RWPE2 (cell line): ENCODE measurements around the gene ING2.

Source experiments
- ATAC-seq: fragments of 200-7000 bp; cut with Tn5 transposase; 3 replicates; pipeline ENCODE4 v1.9.1; 2021; ENCODE audit warnings: low read depth
- DNase-seq: peaks from one replicate; pipeline ENCODE4 v3.0.0-alpha.2; 2020; ENCODE audit warnings: low spot score
- H3K27ac ChIP-seq: fragments of 450-650 bp; 2 replicates; pipeline ENCODE4 v1.5.1; 2017; ENCODE audit warnings: mild to moderate bottlenecking; ENCODE audit not compliant: poor library complexity, severe bottlenecking
- H3K27me3 ChIP-seq: fragments of 250-450 bp; sonication (Bioruptor Pico); 2 replicates; pipeline ENCODE4 v1.5.1; 2021; ENCODE audit warnings: mild to moderate bottlenecking, moderate library complexity; ENCODE audit not compliant: insufficient read depth, poor library complexity, severe bottlenecking
- H3K36me3 ChIP-seq: fragments of 250-450 bp; sonication (Bioruptor Pico); 2 replicates; pipeline ENCODE4 v1.5.1; 2020; ENCODE audit warnings: low read depth, mild to moderate bottlenecking, moderate library complexity
- H3K4me1 ChIP-seq: fragments of 250-450 bp; sonication (Bioruptor Pico); 2 replicates; pipeline ENCODE4 v1.5.1; 2021; ENCODE audit warnings: mild to moderate bottlenecking, moderate library complexity; ENCODE audit not compliant: insufficient read depth, poor library complexity, severe bottlenecking
- H3K4me3 ChIP-seq: fragments of 250-450 bp; sonication (Bioruptor Pico); 2 replicates; pipeline ENCODE4 v1.5.1; 2021; ENCODE audit warnings: mild to moderate bottlenecking, moderate library complexity; ENCODE audit not compliant: severe bottlenecking
- H3K9me3 ChIP-seq: fragments of 250-450 bp; sonication (Bioruptor Pico); 2 replicates; pipeline ENCODE4 v1.5.1; 2021; ENCODE audit warnings: mild to moderate bottlenecking, moderate library complexity; ENCODE audit not compliant: severe bottlenecking
- TF ChIP-seq, protein P1 (sequence below): fragments of 450-650 bp; IDR thresholded peaks from one replicate; pipeline ENCODE4 v1.5.1; 2017; ENCODE audit warnings: mild to moderate bottlenecking, moderate library complexity; ENCODE audit not compliant: poor library complexity, severe bottlenecking

ING2 gene

DNA sequence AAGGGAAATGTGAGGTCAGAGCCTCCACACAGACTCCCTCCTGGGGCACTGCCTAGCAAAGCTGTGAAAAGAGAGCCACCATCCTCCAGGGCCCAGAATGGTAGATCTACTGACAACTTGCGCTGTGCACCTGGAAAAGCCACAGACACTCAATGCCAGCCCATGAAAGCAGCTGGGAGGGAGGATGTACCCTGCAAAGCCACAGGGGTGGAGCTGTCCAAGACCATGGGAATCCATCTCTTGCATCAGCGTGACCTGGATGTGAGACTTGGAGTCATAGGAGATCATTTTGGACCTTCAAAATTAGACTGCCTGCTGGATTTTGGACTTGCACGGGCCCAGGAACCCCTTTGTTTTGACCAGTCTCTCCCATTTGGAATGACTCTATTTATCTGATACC is 37.6 kb upstream of the ING2 start:
- TF ChIP-seq, protein P1, sequence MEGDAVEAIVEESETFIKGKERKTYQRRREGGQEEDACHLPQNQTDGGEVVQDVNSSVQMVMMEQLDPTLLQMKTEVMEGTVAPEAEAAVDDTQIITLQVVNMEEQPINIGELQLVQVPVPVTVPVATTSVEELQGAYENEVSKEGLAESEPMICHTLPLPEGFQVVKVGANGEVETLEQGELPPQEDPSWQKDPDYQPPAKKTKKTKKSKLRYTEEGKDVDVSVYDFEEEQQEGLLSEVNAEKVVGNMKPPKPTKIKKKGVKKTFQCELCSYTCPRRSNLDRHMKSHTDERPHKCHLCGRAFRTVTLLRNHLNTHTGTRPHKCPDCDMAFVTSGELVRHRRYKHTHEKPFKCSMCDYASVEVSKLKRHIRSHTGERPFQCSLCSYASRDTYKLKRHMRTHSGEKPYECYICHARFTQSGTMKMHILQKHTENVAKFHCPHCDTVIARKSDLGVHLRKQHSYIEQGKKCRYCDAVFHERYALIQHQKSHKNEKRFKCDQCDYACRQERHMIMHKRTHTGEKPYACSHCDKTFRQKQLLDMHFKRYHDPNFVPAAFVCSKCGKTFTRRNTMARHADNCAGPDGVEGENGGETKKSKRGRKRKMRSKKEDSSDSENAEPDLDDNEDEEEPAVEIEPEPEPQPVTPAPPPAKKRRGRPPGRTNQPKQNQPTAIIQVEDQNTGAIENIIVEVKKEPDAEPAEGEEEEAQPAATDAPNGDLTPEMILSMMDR, result no peak
- Histone ChIP-seq H3K9me3 (no peaks in the 10 kb centered on the region), H3K27ac (no peak overlapping the region), H3K4me1 (peaks cover 13% of the 10 kb centered on the region), H3K27me3 (no peaks in the 10 kb centered on the region), H3K4me3 (no peak overlapping the region), H3K36me3 (no peaks in the 10 kb centered on the region)
- ATAC-seq, result no peak
- DNase-seq, result no peak

DNA sequence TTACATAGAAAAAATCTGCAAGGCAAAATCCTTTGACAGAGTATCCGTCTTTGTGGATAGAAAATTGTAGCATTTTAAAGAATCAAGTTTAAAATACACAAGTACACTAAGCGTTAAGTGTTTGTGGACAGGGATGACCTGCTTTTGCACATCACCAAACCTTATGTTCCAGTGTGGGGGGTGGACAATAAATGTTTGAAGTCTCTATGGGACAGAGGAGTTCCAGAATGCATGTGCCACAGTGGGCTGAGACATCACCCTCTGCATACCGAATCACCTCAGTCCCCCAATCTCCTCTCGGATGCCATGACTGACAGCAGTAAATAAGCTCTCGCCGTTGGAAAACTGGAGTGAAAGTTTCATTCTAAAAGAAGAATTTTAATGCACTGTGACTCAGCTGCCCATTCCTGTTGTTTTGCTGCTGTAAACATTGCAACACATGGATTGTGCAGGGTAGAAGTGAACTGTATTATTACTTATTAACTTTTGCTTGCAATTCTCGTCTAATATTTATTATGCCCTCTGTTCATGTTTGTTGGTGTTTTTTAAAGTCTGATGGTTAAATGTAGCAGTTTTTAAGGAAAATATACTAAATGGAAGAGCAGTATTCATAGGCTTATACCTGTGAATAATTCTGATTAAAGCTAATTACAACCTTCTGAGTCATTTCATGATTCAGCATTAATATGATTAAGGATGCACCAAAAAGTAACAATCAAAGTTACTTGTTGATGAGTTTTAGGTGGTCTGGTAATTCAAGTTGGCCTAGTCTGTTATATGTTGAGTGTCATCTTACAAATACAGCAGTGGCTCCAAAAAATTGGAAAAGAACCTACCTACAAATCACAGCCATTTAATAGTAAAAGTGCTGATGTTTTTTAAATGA is 36.4 kb upstream of the ING2 start:
- ATAC-seq, result peak; percentile 51; the same call in 2 of the 3 replicates
- Histone ChIP-seq H3K9me3 (no peaks in the 10 kb centered on the region), H3K27ac (peak overlapping the region; percentile 63), H3K4me3 (no peak overlapping the region), H3K36me3 (no peaks in the 10 kb centered on the region), H3K4me1 (peaks cover 13% of the 10 kb centered on the region), H3K27me3 (no peaks in the 10 kb centered on the region)
- TF ChIP-seq, protein P1, result no peak
- DNase-seq, result no peak

DNA sequence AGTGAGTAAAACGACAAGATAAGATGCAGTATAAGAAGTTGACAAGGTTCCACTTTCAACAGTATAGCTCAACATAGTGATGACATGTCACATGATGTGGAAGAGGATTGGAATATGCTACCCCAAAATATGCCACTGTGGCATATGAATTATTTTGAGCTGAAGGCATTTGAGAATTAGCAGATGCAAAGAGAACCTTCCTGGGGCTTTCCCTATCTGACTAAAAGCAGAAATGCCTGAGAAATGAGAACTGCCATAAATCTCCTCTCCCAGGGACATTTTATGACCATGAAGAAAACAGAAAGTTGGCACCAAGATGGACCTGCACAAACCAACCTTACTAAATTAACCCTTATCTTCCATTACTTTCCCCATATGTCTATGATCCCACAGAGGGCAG is 35.6 kb upstream of the ING2 start:
- no peaks in the 10 kb centered on the region for H3K27me3 ChIP-seq
- H3K27ac ChIP-seq, result peak overlapping the region; percentile 63
- no peak overlapping the region for H3K4me3 ChIP-seq
- DNase-seq, result no peak
- peaks cover 13% of the 10 kb centered on the region for H3K4me1 ChIP-seq
- ATAC-seq, result no peak
- no peaks in the 10 kb centered on the region for H3K36me3 ChIP-seq
- no peaks in the 10 kb centered on the region for H3K9me3 ChIP-seq
- TF ChIP-seq, protein P1, result no peak

DNA sequence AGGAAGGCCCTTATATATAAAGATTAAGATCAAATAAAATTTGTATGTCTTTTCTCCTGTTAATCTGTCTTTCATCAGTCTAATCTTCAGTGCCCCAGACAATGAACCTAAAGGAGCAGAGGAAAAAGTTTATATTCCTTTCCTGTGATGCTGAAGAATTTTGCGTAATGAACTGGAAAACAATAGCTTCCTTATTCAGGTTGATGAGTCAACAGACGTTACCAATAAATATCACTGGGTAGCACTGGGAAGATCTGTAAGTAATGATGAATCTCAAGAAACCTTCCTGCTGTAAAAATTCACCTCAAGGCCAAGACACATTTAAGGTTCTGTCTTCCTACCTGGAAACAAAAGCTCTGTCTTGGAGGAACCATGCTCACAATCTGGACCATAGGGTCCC is 34.9 kb upstream of the ING2 start:
- no peaks in the 10 kb centered on the region for H3K27me3 ChIP-seq
- ATAC-seq (peak; percentile 80), DNase-seq (no peak)
- no peaks in the 10 kb centered on the region for H3K9me3 ChIP-seq
- TF ChIP-seq, protein P1, result no peak
- no peak overlapping the region for H3K4me3 ChIP-seq
- H3K27ac ChIP-seq, result peak overlapping the region; percentile 63
- H3K4me1 ChIP-seq, result peaks cover 13% of the 10 kb centered on the region
- no peaks in the 10 kb centered on the region for H3K36me3 ChIP-seq

DNA sequence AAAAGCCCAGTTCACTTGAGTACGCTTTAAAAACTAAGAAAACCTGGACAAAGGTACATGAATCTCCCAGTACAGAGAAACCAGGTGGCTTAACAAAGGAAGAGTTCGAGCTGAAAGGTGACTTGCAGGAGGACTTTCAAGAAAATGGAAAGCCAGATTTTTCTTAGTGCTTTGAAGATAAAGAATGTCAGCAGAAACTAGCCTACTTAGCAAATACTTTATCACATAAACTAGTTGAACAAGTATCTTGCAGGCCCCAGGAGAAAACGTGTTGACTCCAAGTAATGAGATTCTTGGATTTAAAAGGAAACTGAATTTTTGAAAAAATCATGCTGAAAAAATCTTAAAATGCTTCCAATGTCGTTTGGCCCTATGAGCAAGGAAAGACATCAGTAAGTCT is 34.0 kb upstream of the ING2 start:
- Histone ChIP-seq H3K4me1 (peaks cover 13% of the 10 kb centered on the region), H3K36me3 (no peaks in the 10 kb centered on the region), H3K9me3 (no peaks in the 10 kb centered on the region), H3K27me3 (no peaks in the 10 kb centered on the region), H3K27ac (peak overlapping the region; percentile 63), H3K4me3 (no peak overlapping the region)
- ATAC-seq, result no peak
- no peak for DNase-seq
- TF ChIP-seq, protein P1, result no peak
